ENCODE measurements around the gene XPA.
"Not testable (repeated sequence)": the region's sequence is repeated elsewhere in the genome, so short reads cannot be mapped to it uniquely, and the experiment has no call there.

Gene XPA

DNA sequence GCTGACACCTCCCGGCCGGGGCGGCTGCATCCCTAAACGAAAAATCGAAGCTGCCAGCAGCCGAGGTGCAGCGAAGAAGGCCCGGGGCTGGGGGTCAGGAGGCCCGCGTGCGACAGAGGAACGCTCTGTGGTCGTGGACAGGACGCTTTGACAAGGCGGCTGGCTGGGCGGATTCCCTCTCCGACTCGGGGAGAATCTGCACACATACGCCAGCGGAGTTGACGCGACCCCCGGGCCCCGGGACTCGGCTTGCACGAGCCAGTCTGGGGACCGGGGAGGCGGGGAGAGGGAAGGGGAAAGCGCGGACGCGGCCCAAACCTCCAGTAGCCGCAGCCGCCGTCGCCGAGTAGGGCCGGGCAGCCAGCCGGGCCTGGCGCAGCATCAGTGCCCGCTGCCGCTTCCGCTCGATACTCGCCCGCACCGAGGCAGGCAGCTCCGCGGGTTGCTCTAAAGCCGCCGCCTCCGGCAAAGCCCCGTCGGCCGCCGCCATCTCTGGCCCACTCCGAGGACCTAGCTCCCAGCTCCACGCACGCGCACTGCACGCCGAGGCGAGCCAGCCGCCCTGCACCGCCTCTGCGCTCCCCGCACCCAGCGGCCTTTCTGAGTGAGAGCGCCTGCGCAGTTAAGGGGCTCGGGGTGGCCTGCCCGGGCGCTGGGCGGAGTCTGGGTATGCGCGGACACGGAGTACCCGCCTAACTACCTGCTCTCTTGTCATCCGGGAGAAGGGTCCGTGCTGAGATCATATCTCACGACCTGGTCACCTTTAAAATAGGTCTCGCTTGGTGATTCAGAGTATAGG, at the start of gene XPA:
XPA (minus strand) TSS at position 538 of the 799 bp plus-strand sequence; CDS start at position 490, 48 bp downstream.
- DNase-seq (ENCODE audit: low read depth) = peak; percentile 83

- no peak for DNase-seq (ENCODE audit: low read depth)
These were observed 47.9 kb upstream of the XPA start for GRCh38 chr9:97744710-97745708.

DNA sequence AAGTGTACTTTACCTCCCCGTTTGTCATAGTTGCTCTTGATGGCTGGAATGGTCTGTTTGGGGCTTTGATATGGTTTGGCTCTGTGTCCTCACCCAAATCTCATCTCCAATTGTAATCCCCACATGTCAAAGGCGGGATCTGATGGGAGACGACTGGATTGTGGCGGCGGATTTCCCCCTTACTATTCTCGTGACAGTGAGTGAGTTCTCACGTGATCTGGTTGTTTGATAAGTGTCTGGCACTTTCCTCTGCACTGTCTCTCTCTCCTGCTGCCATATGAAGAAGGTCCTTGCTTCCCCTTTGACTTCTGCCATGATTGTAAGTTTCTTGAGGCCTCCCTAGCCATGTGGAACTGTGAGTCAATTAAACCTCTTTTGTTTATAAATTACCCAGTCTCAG, 46.9 kb upstream of the XPA start:
- not testable (repeated sequence) for DNase-seq (ENCODE audit: low read depth)

DNA sequence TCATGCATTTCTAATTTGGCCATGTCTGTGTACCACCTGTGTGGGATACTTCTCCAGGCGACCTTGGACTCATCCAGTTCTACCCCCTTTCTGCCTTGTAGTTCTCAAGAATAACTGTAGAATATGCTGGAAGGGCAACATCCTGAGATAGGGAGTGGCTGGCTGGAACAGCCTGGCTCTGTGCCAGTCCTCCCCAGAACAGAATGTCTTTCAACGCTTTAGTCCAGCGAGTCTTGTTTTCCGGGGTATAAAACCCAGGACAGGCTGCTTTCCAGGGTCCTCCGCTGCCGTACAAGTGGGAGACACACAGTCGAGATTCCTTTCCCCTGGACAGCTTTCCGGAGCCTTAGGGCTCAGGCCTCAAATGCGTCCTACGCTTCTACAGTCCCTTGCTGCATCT, 45.4 kb upstream of the XPA start:
- DNase-seq (ENCODE audit: low read depth) = no peak

DNA sequence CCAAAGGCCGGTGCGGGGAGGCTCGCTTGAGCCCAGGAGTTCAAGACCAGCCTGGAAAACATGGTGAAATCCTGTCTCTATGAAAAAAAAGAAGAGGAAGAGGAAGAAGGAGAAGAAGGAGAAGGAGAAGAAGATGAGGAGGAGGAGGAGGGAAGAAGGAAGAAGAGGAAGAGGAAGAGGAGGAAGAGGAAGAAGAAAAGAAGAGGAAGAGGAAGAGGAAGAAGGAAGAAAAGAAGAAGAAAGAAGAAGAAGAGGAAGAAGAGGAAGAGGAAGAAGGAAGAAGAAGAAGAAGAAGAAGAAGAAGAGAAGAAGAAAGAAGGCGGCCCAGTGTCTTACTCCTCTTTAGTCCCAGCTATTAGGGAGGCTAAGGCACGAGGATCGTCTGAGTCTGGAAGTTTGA, 44.8 kb upstream of the XPA start:
- DNase-seq (ENCODE audit: low read depth) = no peak

GRCh38 chr9:97740848-97741821, 44.0 kb upstream of the XPA start:
- no peak for DNase-seq (ENCODE audit: low read depth)

DNA sequence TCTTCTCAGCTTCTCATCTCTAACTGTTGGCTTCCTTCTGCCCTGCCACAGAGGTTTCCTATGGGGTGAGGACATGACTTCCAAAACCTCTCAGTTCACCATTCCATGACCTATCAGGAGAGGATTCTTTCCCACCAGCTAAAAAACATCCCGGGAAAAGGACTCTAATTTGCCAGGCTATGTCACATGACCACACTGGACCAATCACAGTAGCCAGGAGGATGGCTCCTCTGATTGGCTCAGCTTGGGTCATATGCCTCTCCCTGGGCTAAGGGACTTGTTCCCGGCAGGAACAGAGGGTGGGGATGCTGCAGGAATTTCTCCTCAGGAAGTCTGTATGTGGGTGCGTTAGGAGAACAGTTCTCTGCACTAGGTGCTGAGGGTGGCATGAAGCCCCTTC, 40.3 kb upstream of the XPA start:
- DNase-seq (ENCODE audit: low read depth) = no peak

DNA sequence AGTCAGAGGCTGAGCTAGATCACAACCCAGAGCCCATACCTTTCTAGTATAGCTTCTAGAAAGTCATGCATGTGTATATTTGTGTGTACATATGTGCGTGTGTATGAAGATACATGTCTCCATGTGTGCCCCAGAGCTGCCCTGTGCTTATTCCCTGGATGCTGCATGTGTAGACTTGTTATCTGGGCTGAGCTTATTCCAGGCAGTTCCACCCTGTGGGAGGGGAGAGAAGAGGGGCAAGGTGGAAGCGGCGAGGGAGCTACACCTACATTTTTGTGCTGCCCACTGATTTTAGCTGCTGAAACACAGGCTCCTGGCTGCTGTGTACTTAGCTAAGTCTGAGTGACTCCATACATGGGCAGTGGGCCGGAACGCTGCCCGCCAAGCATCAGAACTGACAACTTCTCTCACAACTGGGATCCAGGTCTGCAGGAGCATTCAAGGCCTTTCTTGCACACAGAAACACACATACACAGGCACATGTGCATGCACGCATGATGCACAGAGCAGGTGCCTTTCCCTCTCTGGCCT, 38.0 kb upstream of the XPA start:
- DNase-seq (ENCODE audit: low read depth) = no peak

DNA sequence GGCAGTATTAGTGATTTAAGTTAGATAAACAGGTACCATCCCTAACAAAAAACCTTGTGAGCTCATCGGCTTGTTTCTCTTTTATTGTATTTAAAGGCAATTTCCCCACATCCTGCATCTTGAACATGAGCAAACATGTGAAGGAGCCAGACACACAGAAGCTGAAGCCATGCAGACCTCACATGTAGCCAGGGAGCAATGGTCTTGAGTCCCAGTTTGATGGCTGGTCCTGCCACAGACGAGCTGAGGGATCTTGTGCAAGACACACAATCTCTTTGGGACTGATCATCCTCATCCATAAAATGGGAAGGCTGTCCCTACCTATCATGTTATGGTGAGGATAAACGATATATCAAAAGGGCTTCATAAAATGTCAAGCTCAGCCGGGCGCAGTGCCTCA, 29.6 kb upstream of the XPA start:
- no peak for DNase-seq (ENCODE audit: low read depth)

- no peak for DNase-seq (ENCODE audit: low read depth)
These were observed 26.7 kb upstream of the XPA start for GRCh38 chr9:97723819-97724218.

GRCh38 chr9:97722331-97722730, 25.2 kb upstream of the XPA start:
- DNase-seq (ENCODE audit: low read depth) = no peak

DNA sequence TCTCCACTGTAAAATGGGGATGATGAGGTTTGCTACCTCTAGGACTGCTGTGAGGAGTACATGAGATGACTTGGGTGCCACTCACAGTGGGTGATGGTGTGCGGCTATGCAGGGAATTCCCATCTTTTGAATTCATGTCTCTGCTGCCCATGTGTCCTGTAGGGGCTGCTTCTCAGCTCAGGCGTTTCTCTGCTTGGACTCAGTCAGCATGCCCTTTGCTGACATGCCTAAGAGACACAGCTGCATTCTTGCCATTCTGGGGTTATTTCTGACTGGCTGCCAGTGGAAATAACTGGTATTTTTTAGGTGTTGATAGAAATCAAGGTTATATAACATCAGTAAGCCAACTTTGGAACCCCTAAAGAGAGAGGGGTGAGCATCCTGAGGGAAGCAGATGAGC, 24.3 kb upstream of the XPA start:
- DNase-seq (ENCODE audit: low read depth) = no peak

DNA sequence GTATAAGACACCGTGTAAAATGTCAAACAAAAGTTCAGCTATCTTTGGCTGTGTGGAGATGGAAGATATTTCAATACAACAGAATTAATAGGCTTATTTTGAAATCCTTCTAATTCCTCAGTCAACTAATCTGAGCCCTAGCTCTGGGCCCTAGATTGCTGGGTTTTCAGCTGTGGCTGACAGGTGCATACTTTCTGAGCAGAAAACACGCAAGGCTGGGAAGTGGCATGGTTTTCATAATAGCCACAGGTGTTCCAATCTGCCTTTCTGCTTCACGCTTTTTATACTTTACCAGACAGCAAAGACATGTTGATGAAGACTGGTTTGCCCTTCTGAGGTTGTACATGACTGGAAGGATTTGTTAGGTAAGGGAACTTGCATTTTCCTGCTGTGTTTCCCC, 20.7 kb upstream of the XPA start:
- DNase-seq (ENCODE audit: low read depth) = no peak

- peak; percentile 36 for DNase-seq (ENCODE audit: low read depth)
These were observed 17.3 kb upstream of the XPA start for GRCh38 chr9:97714435-97714834.

- no peak for DNase-seq (ENCODE audit: low read depth)
These were observed 14.1 kb upstream of the XPA start for GRCh38 chr9:97711223-97711626.

- DNase-seq (ENCODE audit: low read depth) = peak; percentile 44
These were observed 13.4 kb upstream of the XPA start for GRCh38 chr9:97710356-97711222.

GRCh38 chr9:97706246-97706645, 9.1 kb upstream of the XPA start:
- DNase-seq (ENCODE audit: low read depth) = no peak

DNA sequence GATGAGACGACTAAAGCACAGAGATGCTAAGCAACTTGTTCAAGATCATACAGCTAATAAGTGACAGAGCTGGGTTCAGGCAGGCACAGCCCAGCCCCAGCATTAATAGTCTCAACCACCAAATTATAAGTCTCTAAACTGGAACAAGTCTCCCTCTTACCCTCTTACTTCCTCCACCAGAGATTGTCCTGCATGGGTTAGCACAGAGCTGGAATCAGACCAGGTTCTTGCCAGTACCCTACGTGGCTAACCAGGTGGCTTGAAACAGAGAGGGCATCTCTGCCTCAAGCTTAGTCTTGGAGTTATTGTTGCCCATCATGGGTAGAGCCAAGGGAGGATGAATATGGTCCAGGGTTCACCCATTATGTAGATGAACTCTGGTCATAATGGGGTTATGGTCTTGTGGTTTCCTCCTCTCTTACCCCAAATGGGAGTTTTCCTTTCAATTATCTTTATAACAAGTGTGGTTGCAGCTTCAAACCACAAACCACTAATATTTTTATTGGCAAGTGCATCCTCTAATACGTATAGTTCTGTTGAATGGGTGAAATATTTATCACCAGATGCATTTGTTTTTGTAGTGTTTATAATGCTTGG, 8.3 kb upstream of the XPA start:
- no peak for DNase-seq (ENCODE audit: low read depth)

DNA sequence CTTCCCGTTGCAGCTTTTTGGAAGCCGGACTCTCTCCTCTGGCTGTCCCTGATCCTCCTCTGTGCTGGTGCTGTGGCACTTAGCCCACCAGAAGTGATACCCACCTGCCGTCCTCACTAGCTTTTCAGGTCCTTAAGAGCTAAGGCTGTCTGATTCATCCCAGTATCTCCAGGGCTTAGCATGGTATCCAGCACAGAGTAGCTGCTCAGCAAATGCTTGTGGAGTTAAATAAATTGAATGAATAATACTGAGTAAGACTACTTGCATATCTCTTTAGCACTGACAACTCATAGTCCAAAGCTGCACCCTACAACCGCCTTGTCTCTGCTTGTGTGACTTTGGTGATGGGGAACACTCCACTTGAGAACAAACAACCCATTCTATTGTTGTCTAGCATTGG, 7.7 kb upstream of the XPA start:
- DNase-seq (ENCODE audit: low read depth) = no peak

GRCh38 chr9:97704345-97704677, 7.2 kb upstream of the XPA start:
- DNase-seq (ENCODE audit: low read depth) = no peak
